ENCODE measurements around the gene RD3L. TPM values are rescaled to one million over a fixed set of nuclear protein-coding genes. Genes with fewer than 3 reads are reported as not detected.

The RD3L gene
- total and polyA plus RNA-seq, 2 of the 4 experiments (the other 2 are of a cell fraction) = not detected

DNA sequence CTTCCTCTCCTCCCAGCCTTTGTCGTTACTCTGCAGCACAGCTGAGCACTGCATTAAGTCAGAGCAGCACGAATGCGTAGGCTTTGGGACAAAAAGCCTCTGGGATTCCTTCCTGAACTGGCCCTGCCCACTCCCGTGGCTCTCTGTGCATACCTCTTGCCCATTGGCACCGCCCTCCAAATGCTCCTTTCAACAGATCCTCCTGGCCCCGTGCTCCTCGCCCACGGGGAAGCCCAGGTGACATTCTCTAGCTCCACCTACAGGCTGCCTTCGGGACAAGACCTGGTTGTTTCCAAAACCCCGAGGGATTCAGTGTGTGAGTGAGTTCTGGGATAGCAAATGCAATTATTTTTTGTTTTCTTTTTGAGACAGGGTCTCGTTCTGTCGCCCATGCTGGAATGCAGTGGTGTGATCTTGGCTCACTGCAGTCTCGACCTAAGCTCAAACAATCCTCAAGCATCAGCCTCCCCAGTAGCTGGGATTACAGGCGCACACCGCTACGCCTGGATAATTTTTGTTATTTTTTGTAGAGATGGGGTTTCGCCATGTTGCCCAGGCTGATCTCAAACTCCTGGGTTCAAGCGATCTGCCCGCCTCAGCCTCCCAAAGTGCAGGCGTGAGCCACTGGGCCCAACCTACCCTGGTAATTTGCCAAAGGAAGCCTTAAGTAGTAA lies 31.9 kb downstream of the RD3L start:
- peak overlapping the region; percentile 22 for H2AK9ac ChIP-seq (replicated peaks; ENCODE audit: low read depth, low read length, poor library complexity)
- peak overlapping the region; percentile 71 for H2AFZ ChIP-seq (replicated peaks; ENCODE audit: low read length, poor library complexity)
- ChIA-PET POLR2A (ENCODE audit: unreplicated experiment) (no interaction called here), CTCF (interaction anchor here (0.5 to 1.5 kb wide), 4 partner anchors 10 to 102 kb away, joined by 4 read pairs; no protein-coding TSS in a partner anchor)
- no peaks in the 10 kb centered on the region for H3K9me1 ChIP-seq (ENCODE audit: insufficient read depth, low read length)
- H3K27ac ChIP-seq (ENCODE audit: insufficient read depth, low read length) = no peak overlapping the region
- H3K4ac ChIP-seq (ENCODE audit: low read depth, low read length) = no peak overlapping the region
- no peak overlapping the region for H3K4me3 ChIP-seq (ENCODE audit: insufficient read depth, low read depth, low read length)
- H2AK5ac ChIP-seq (ENCODE audit: low read depth, low read length) = no peak overlapping the region
- peaks cover 0 to 5% of the 10 kb centered on the region in 2 experiments; a peak in 1 of 4 replicates for H3K79me1 ChIP-seq (ENCODE audit: low read depth in 1 of 2, low read length in 2 of 2)
- no peak overlapping the region for H2BK5ac ChIP-seq (ENCODE audit: low read depth, low read length, poor library complexity, severe bottlenecking)
- no peak overlapping the region for H2BK20ac ChIP-seq (ENCODE audit: low read depth, low read length)
- ATAC-seq (ENCODE audit: low read depth) = peak; percentile 93
- no peaks in the 10 kb centered on the region for H3K27me3 ChIP-seq (ENCODE audit: control insufficient read depth, insufficient read depth, low read length)
- DNase-seq = peak; percentile 66
- no peak overlapping the region for H4K8ac ChIP-seq (ENCODE audit: low read depth in 2 of 2, low read length in 2 of 2)
- in situ Hi-C loops (cut with MboI; ENCODE audit: low sequenced_read_pairs) = loop anchor here (10.0 kb wide), 1 partner anchor 336 kb away; no protein-coding TSS in a partner anchor
- peaks cover 17% of the 10 kb centered on the region for H3K36me3 ChIP-seq (ENCODE audit: control insufficient read depth, insufficient read depth, low read length)
- no peaks in the 10 kb centered on the region for H3K9me3 ChIP-seq (ENCODE audit: control insufficient read depth, insufficient read depth, low read length)
- no peak overlapping the region for H3K56ac ChIP-seq (ENCODE audit: extremely low read depth, insufficient read depth, low read length)
- no peak overlapping the region for H3K14ac ChIP-seq (replicated peaks; ENCODE audit: low read depth, low read length)
- H4K20me1 ChIP-seq (ENCODE audit: insufficient read depth, low read length) = no peaks in the 10 kb centered on the region; the same call in 1 of the 2 replicates
- TF ChIP-seq MAFK (IDR thresholded peaks at IDR 0.05; ENCODE audit: low read depth, low read length) = no peak
- TF ChIP-seq, protein P1, sequence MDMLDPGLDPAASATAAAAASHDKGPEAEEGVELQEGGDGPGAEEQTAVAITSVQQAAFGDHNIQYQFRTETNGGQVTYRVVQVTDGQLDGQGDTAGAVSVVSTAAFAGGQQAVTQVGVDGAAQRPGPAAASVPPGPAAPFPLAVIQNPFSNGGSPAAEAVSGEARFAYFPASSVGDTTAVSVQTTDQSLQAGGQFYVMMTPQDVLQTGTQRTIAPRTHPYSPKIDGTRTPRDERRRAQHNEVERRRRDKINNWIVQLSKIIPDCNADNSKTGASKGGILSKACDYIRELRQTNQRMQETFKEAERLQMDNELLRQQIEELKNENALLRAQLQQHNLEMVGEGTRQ (IDR thresholded peaks at IDR 0.05; ENCODE audit: low read depth, low read length) = peak; percentile 37; the same call in 1 of the 2 replicates
- TF ChIP-seq FOS (IDR thresholded peaks at IDR 0.05; ENCODE audit: low read depth, low read length) = no peak
- peak; percentile 75 for TF ChIP-seq CTCF (conservative IDR thresholded peaks at IDR 0.05; ENCODE audit: low read depth, low read length)
- no peak for TF ChIP-seq NFE2L2 (IDR thresholded peaks at IDR 0.05; ENCODE audit: low read depth, low read length)
- TF ChIP-seq RAD21 (IDR thresholded peaks at IDR 0.05; ENCODE audit: low read length) = peak; percentile 77
- TF ChIP-seq MAZ (IDR thresholded peaks at IDR 0.05; ENCODE audit: borderline replicate concordance, low read depth, low read length) = no peak
- TF ChIP-seq SMC3 (IDR thresholded peaks at IDR 0.05; ENCODE audit: low read depth, low read length) = peak; percentile 53
- TF ChIP-seq MXI1 (IDR thresholded peaks at IDR 0.05; ENCODE audit: borderline replicate concordance, low read depth, low read length) = peak; percentile 50; the same call in 1 of the 2 replicates
- H3K18ac ChIP-seq (ENCODE audit: low read depth, low read length) = no peak overlapping the region
- H3K9ac ChIP-seq (ENCODE audit: low read depth, low read length) = no peak overlapping the region
- H2BK120ac ChIP-seq (ENCODE audit: low read depth, low read length) = no peak overlapping the region
- no TSS peak for BruUV-seq (replicated peaks)
- H3K4me1 ChIP-seq (ENCODE audit: control insufficient read depth, insufficient read depth, low read length) = no peaks in the 10 kb centered on the region
- WGBS, 2 experiments (ENCODE audit: extremely low coverage in 2 of 2, insufficient read length in 1 of 2) = 34% methylated on average over 4 of the region's 20 CpGs; no CpG with 5 or more reads in 1 of the 2 experiments
- no peak overlapping the region for H4K5ac ChIP-seq (ENCODE audit: low read depth, low read length)
- dilution Hi-C loops (cut with HindIII; ENCODE audit: low sequenced_read_pairs, unreplicated experiment) = no loop called here
- H4K91ac ChIP-seq (ENCODE audit: insufficient read depth, low read depth, low read length) = no peak overlapping the region
- intact Hi-C loops (cut with micrococcal nuclease) = loop anchor here (1.0 to 5.0 kb wide), 3 partner anchors 102 to 338 kb away; partner anchors contain the start of genes XRCC3 and ZFYVE21
- no peak overlapping the region for H2BK15ac ChIP-seq (ENCODE audit: low read depth, low read length)
- H3K4me2 ChIP-seq (ENCODE audit: low read depth, low read length) = no peak overlapping the region
- no peak overlapping the region for H3K23ac ChIP-seq (ENCODE audit: low read depth, low read length)
